Testis (tissue), 2 donors: ENCODE data around the gene MOCS2.

Source experiments
- CTCF ChIP-seq, 3 experiments: fragments of 450-650 bp in 2 of 3; fragments of 200-600 bp in 1 of 3; sonication (generic) in 1 of 3; IDR thresholded peaks; one replicate each; pipeline ENCODE4 v1.5.1; 2016 to 2019; ENCODE audit warnings: antibody characterized with exemption in 3 of 3, mild to moderate bottlenecking in 2 of 3, moderate library complexity in 1 of 3
- POLR2A ChIP-seq: fragments of 450-650 bp; IDR thresholded peaks from one replicate; pipeline ENCODE4 v1.6.1; 2017; ENCODE audit warnings: antibody characterized with exemption, mild to moderate bottlenecking, moderate library complexity

- TF ChIP-seq CTCF (IDR thresholded peaks at IDR 0.05) (no peak), POLR2A (no peak)
Measured at GRCh38 chr5:53067641-53068040, 41.9 kb downstream of the MOCS2 start.
